ENCODE data around the gene TEKT3.

The TEKT3 gene

GRCh38 chr17:15264542-15264941, 76.9 kb downstream of the TEKT3 start:
- DNase-seq (ENCODE audit: low spot score): no peak

GRCh38 chr17:15263680-15264079, 77.7 kb downstream of the TEKT3 start:
- DNase-seq (ENCODE audit: low spot score): no peak

GRCh38 chr17:15263206-15263579, 78.2 kb downstream of the TEKT3 start:
- DNase-seq (ENCODE audit: low spot score): peak; percentile 91

- DNase-seq (ENCODE audit: low spot score): peak; percentile 95
Observed at GRCh38 chr17:15262291-15263205, 78.8 kb downstream of the TEKT3 start.

- no peak for DNase-seq (ENCODE audit: low spot score)
Observed at GRCh38 chr17:15261802-15262290, 79.6 kb downstream of the TEKT3 start.

GRCh38 chr17:15261258-15261801, 80.1 kb downstream of the TEKT3 start:
- DNase-seq (ENCODE audit: low spot score): peak; percentile 50

- DNase-seq (ENCODE audit: low spot score): peak; percentile 91
Observed at GRCh38 chr17:15260376-15261257, 80.8 kb downstream of the TEKT3 start.

- DNase-seq (ENCODE audit: low spot score): no peak
Observed at GRCh38 chr17:15257796-15258512, 83.4 kb downstream of the TEKT3 start.

GRCh38 chr17:15257258-15257788, 84.1 kb downstream of the TEKT3 start:
- peak; percentile 87 for DNase-seq (ENCODE audit: low spot score)

GRCh38 chr17:15256689-15257088, 84.7 kb downstream of the TEKT3 start:
- DNase-seq (ENCODE audit: low spot score): no peak

GRCh38 chr17:15255713-15256454, 85.5 kb downstream of the TEKT3 start:
- peak; percentile 60 for DNase-seq (ENCODE audit: low spot score)
